Measurements from ENCODE around the gene GALNT7. TPM values are rescaled to one million over a fixed set of nuclear protein-coding genes. Genes with fewer than 3 reads are reported as not detected.

GALNT7 gene
- total RNA-seq, 4 donors from 2014 or later = 8.7 to 22.4 (median 9.7) TPM

DNA sequence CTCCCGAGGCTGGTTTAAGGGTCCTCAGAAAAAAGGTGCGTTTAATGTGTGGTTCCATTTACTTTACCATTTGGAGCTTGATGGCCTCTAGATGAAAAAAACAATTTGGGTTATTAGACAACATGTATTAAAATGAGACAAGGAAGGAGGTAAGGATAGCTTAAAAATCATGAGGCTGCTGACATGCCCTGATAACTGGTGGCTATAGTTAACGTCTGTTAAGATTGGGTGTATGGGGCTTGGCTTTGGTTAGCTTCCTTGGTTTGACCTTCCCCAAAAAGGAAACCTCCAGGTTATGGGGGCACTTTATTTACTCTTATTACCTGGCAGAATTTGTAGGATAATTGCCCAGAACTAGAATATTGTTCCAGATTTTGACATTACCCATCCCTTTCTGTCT, 114.0 kb downstream of the GALNT7 start:
- Histone ChIP-seq H3K27me3 (no peaks in the 10 kb centered on the region), H3K4me1 (no peaks in the 10 kb centered on the region), H3K4me3 (no peak overlapping the region), H3K9me3 (peaks cover 0 to 59% (median 14%) of the 10 kb centered on the region in 4 donors), H3K27ac (no peak overlapping the region), H3K36me3 (peaks cover 0 to 25% (median 0%) of the 10 kb centered on the region in 3 donors)
- no peak for DNase-seq (ENCODE audit: low spot score in 2 of 2)
- 87 to 89% methylated on average over 3 of the region's 3 CpGs for WGBS, 2 donors
- TF ChIP-seq POLR2A (IDR thresholded peaks at IDR 0.05) = no peak
- TF ChIP-seq EP300 (IDR thresholded peaks at IDR 0.05) = no peak
- TF ChIP-seq, protein P1, sequence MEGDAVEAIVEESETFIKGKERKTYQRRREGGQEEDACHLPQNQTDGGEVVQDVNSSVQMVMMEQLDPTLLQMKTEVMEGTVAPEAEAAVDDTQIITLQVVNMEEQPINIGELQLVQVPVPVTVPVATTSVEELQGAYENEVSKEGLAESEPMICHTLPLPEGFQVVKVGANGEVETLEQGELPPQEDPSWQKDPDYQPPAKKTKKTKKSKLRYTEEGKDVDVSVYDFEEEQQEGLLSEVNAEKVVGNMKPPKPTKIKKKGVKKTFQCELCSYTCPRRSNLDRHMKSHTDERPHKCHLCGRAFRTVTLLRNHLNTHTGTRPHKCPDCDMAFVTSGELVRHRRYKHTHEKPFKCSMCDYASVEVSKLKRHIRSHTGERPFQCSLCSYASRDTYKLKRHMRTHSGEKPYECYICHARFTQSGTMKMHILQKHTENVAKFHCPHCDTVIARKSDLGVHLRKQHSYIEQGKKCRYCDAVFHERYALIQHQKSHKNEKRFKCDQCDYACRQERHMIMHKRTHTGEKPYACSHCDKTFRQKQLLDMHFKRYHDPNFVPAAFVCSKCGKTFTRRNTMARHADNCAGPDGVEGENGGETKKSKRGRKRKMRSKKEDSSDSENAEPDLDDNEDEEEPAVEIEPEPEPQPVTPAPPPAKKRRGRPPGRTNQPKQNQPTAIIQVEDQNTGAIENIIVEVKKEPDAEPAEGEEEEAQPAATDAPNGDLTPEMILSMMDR (IDR thresholded peaks at IDR 0.05) = no peak

DNA sequence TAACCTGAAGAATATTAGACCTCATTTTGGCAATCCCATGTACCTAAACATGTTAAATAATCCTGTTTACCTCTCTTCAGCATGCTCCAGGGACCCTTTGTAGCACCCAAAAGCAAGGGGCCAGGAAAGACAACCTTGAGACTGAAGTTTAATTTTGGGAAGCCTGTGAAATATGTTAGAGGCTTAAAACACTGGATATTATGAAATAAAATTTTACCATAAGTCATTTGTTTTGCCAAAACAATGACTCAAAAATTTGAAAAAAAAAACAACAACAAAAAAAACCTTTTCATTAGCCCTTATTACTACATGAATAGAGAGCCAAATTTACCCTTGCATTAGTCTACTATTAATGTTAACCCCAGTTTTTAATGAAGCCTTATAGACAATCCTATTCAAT, 115.9 kb downstream of the GALNT7 start:
- H3K36me3 ChIP-seq = peaks cover 0 to 25% (median 0%) of the 10 kb centered on the region in 3 donors
- no peaks in the 10 kb centered on the region for H3K4me1 ChIP-seq
- H3K4me3 ChIP-seq = no peak overlapping the region
- TF ChIP-seq EP300 (IDR thresholded peaks at IDR 0.05) (no peak), POLR2A (IDR thresholded peaks at IDR 0.05) (no peak)
- TF ChIP-seq, protein P1 (IDR thresholded peaks at IDR 0.05) = no peak
- no peaks in the 10 kb centered on the region for H3K27me3 ChIP-seq
- peaks cover 0 to 62% (median 14%) of the 10 kb centered on the region in 4 donors for H3K9me3 ChIP-seq
- no peak overlapping the region for H3K27ac ChIP-seq
- no peak for DNase-seq (ENCODE audit: low spot score in 2 of 2)

DNA sequence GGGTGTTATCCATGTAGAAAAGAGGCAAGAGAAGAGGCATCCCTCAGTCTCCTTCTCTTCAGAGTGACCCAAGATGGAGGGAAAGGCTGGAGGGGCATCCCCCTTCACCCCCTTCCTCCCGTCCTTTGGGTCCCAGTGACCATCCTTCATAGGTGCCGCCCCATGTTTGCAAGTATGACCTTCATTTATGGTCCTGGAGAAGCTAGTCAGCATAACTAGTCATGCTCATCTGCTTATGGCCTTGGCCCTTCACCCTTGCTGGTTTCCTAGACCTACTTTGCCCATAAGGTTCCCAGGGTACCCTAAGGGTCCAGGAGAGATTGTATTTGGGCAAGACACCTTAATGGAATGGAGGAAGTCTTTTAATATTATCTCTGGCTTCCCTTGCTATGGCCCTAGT, 118.9 kb downstream of the GALNT7 start:
- WGBS, 2 donors = 96 to 97% methylated on average over 2 of the region's 2 CpGs
- TF ChIP-seq POLR2A (IDR thresholded peaks at IDR 0.05) = no peak
- TF ChIP-seq EP300 (IDR thresholded peaks at IDR 0.05) = no peak
- TF ChIP-seq, protein P1 (IDR thresholded peaks at IDR 0.05) = no peak
- H3K36me3 ChIP-seq = peaks cover 0 to 10% (median 0%) of the 10 kb centered on the region in 3 donors
- H3K27me3 ChIP-seq = no peaks in the 10 kb centered on the region
- H3K4me3 ChIP-seq = no peak overlapping the region
- no peaks in the 10 kb centered on the region for H3K4me1 ChIP-seq
- DNase-seq (ENCODE audit: low spot score in 2 of 2) = no peak
- H3K27ac ChIP-seq = no peak overlapping the region
- peaks cover 0 to 49% (median 14%) of the 10 kb centered on the region in 4 donors for H3K9me3 ChIP-seq

DNA sequence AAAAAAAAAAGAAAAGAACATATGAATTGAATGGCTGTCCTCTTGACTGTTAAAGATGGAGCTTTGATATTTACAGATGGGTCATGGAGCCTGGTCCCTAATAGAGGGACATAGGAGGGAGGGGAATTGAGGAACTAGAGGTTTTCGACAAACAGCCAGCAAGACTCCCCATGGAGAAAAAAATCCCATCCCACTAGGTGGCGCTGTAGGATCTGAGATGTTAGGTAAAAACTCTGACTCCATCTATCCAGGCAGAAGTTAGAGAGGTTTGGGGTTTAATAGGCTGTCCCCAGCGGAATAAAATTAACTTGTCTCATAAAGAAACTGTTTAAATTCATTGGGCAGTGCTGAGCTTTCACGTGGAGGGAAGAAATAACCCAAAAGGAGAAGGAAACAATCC, 119.7 kb downstream of the GALNT7 start:
- no peaks in the 10 kb centered on the region for H3K27me3 ChIP-seq
- H3K27ac ChIP-seq = no peak overlapping the region
- H3K36me3 ChIP-seq = peaks cover 0 to 9% (median 0%) of the 10 kb centered on the region in 3 donors
- TF ChIP-seq, protein P1 (IDR thresholded peaks at IDR 0.05) = peak in 2 of 5 experiments; percentile 21 to 40
- TF ChIP-seq EP300 (IDR thresholded peaks at IDR 0.05) = no peak
- TF ChIP-seq POLR2A (IDR thresholded peaks at IDR 0.05) = no peak
- WGBS, 2 donors = 80 to 82% methylated on average over 4 of the region's 4 CpGs
- peak; percentile 41 to 82 for DNase-seq (ENCODE audit: low spot score in 2 of 2)
- no peak overlapping the region for H3K4me3 ChIP-seq
- no peaks in the 10 kb centered on the region for H3K4me1 ChIP-seq
- peaks cover 0 to 41% (median 14%) of the 10 kb centered on the region in 4 donors for H3K9me3 ChIP-seq

DNA sequence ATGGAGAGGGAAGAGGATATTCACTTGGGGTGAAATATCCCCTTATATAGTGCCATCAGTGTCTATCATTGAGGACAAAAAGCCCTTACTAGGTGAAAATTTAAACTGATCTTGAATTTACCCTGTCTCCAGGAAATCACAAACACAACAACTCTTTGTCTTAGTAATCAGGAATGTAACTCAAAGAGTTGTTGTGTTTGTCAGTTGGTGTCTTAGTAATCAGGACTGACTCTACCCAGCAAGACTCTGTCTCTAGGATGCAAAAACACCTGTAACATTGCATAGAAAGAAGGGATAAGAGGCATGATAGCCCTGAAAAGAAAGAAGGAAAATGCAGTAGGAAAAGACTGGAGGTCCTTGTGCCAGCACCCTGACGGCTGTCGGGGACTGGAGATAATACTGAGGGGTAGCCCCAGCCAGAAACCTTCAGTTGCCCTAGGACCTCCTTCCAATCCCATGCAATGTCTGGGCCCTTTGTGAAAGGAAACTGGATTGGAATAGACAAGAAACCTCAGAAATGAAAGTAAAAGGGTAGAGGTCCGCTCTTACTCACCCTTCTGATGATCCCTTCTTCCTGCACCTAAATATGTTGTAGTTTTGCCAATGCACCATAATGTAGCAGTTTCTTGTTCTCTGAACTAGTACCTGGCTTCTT, 120.2 kb downstream of the GALNT7 start:
- peaks cover 0 to 9% (median 0%) of the 10 kb centered on the region in 3 donors for H3K36me3 ChIP-seq
- H3K9me3 ChIP-seq = peaks cover 0 to 36% (median 13%) of the 10 kb centered on the region in 4 donors
- H3K4me3 ChIP-seq = no peak overlapping the region
- no peaks in the 10 kb centered on the region for H3K4me1 ChIP-seq
- TF ChIP-seq, protein P1 (IDR thresholded peaks at IDR 0.05) = no peak
- TF ChIP-seq POLR2A (IDR thresholded peaks at IDR 0.05) = no peak
- no peak for TF ChIP-seq EP300 (IDR thresholded peaks at IDR 0.05)
- DNase-seq (ENCODE audit: low spot score in 2 of 2) = no peak
- no peaks in the 10 kb centered on the region for H3K27me3 ChIP-seq
- 82 to 95% methylated on average over 3 of the region's 3 CpGs for WGBS, 2 donors
- no peak overlapping the region for H3K27ac ChIP-seq

Measured in tibial nerve (tissue), 4 donors.